H9 (cell line): ENCODE data around the gene PMEPA1. TPM values are rescaled to one million over a fixed set of nuclear protein-coding genes. Genes with fewer than 3 reads are reported as not detected.

Experiments used
- DNase-seq: peaks from one replicate; pipeline ENCODE4 v3.0.0-alpha.2; 2017
- H2AFZ ChIP-seq: one replicate; pipeline ENCODE4 v1.6.1; 2013; ENCODE audit warnings: mild to moderate bottlenecking, low read length, control low read depth, moderate library complexity
- H2AK5ac ChIP-seq: 2 replicates; pipeline ENCODE4 v1.6.1; 2013; ENCODE audit warnings: low read length, control low read depth, mixed read lengths; ENCODE audit not compliant: insufficient read length
- H2BK120ac ChIP-seq: one replicate; pipeline ENCODE4 v1.6.1; 2013; ENCODE audit warnings: low read depth, mild to moderate bottlenecking, low read length, control low read depth, inconsistent platforms; ENCODE audit not compliant: poor library complexity, severe bottlenecking
- H2BK12ac ChIP-seq: 2 replicates; pipeline ENCODE4 v1.6.1; 2013; ENCODE audit warnings: low read length, control low read depth, mixed read lengths, low read depth; ENCODE audit not compliant: insufficient read length
- H2BK15ac ChIP-seq: 2 replicates; pipeline ENCODE4 v1.6.1; 2013; ENCODE audit warnings: low read depth, low read length, control low read depth
- H2BK20ac ChIP-seq: one replicate; pipeline ENCODE4 v1.6.1; 2013; ENCODE audit warnings: low read depth, mild to moderate bottlenecking, low read length, control low read depth, inconsistent platforms; ENCODE audit not compliant: poor library complexity, severe bottlenecking
- H2BK5ac ChIP-seq: 2 replicates; pipeline ENCODE4 v1.6.1; 2013; ENCODE audit warnings: low read length, control low read depth, mixed read lengths; ENCODE audit not compliant: insufficient read length
- H3K14ac ChIP-seq: 2 replicates; pipeline ENCODE4 v1.6.1; 2013; ENCODE audit warnings: low read length, control low read depth; ENCODE audit not compliant: insufficient read depth
- H3K18ac ChIP-seq: 2 replicates; pipeline ENCODE4 v1.6.1; 2013; ENCODE audit warnings: low read depth, mild to moderate bottlenecking, mixed read lengths, low read length, control low read depth; ENCODE audit not compliant: insufficient read length
- H3K23ac ChIP-seq: 2 replicates; pipeline ENCODE4 v1.6.1; 2013; ENCODE audit warnings: low read length, control low read depth, mixed read lengths, low read depth; ENCODE audit not compliant: insufficient read length
- H3K23me2 ChIP-seq: 2 replicates; pipeline ENCODE4 v1.6.1; 2013; ENCODE audit warnings: low read depth, mild to moderate bottlenecking, mixed read lengths, low read length, control low read depth; ENCODE audit not compliant: insufficient read length, poor library complexity, severe bottlenecking
- H3K27ac ChIP-seq: 2 replicates; pipeline ENCODE4 v1.5.1; 2013; ENCODE audit warnings: low read length, control low read depth, mixed read lengths, low read depth; ENCODE audit not compliant: insufficient read length
- H3K27me3 ChIP-seq: 2 replicates; pipeline ENCODE4 v1.6.1; 2013; ENCODE audit warnings: low read length, control low read depth, inconsistent platforms; ENCODE audit not compliant: insufficient read depth
- H3K4ac ChIP-seq: 2 replicates; pipeline ENCODE4 v1.6.1; 2013; ENCODE audit warnings: low read depth, mild to moderate bottlenecking, control low read depth, inconsistent platforms, low read length, moderate library complexity
- H3K4me1 ChIP-seq: 2 replicates; pipeline ENCODE4 v1.6.1; 2013; ENCODE audit warnings: low read length, control low read depth, inconsistent platforms; ENCODE audit not compliant: insufficient read depth
- H3K4me2 ChIP-seq: 2 replicates; pipeline ENCODE4 v1.6.1; 2013; ENCODE audit warnings: low read length, control low read depth, mixed read lengths; ENCODE audit not compliant: insufficient read length, insufficient read depth
- H3K56ac ChIP-seq: 2 replicates; pipeline ENCODE4 v1.6.1; 2013; ENCODE audit warnings: low read depth, mild to moderate bottlenecking, mixed read lengths, low read length, control low read depth; ENCODE audit not compliant: insufficient read length
- H3K79me1 ChIP-seq: 2 replicates; pipeline ENCODE4 v1.6.1; 2013; ENCODE audit warnings: low read depth, mild to moderate bottlenecking, moderate library complexity, low read length, control low read depth, inconsistent platforms; ENCODE audit not compliant: insufficient read depth, poor library complexity, severe bottlenecking
- H3K79me2 ChIP-seq: 2 replicates; pipeline ENCODE4 v1.6.1; 2013; ENCODE audit warnings: low read length, control low read depth, inconsistent platforms; ENCODE audit not compliant: insufficient read depth
- H3K9ac ChIP-seq: 2 replicates; pipeline ENCODE4 v1.6.1; 2013; ENCODE audit warnings: low read length, control low read depth, mixed read lengths; ENCODE audit not compliant: insufficient read length; ENCODE audit errors: extremely low read depth
- H3K9me3 ChIP-seq: one replicate; pipeline ENCODE4 v1.6.1; 2013; ENCODE audit warnings: low read depth, low read length, inconsistent platforms; ENCODE audit not compliant: control insufficient read depth
- H3T11ph ChIP-seq: one replicate; pipeline ENCODE4 v1.6.1; 2013; ENCODE audit warnings: mild to moderate bottlenecking, low read length, control low read depth, inconsistent platforms
- H4K20me1 ChIP-seq: one replicate; pipeline ENCODE4 v1.6.1; 2013; ENCODE audit not compliant: control insufficient read depth, insufficient read length, insufficient read depth
- H4K5ac ChIP-seq: 2 replicates; pipeline ENCODE4 v1.6.1; 2013; ENCODE audit warnings: low read depth, mild to moderate bottlenecking, mixed read lengths, low read length, control low read depth; ENCODE audit not compliant: insufficient read length
- H4K8ac ChIP-seq: replicated peaks from 2 replicates; pipeline ENCODE4 v1.6.1; 2013; ENCODE audit warnings: low read length, control low read depth, mixed read lengths, low read depth; ENCODE audit not compliant: insufficient read length
- H4K91ac ChIP-seq: 2 replicates; pipeline ENCODE4 v1.6.1; 2013; ENCODE audit warnings: low read depth, mild to moderate bottlenecking, moderate library complexity, mixed read lengths, low read length, control low read depth; ENCODE audit not compliant: insufficient read length
- H3K27ac Mint-ChIP-seq, 3 experiments: 2 replicates in 2 of 3; 3 replicates in 1 of 3; pipeline ENCODE4 v1.8.0; 2020 to 2021; ENCODE audit warnings: mixed read lengths in 3 of 3, mild to moderate bottlenecking in 1 of 3, moderate library complexity in 1 of 3
- H3K27me3 Mint-ChIP-seq: 2 replicates; pipeline ENCODE4 v1.8.0; 2021; ENCODE audit warnings: low read depth, mild to moderate bottlenecking, moderate library complexity, mixed read lengths
- H3K36me3 Mint-ChIP-seq, 3 experiments: 2 replicates in 2 of 3; 3 replicates in 1 of 3; pipeline ENCODE4 v1.8.0; 2020 to 2021; ENCODE audit warnings: low read depth in 3 of 3, mixed read lengths in 3 of 3; ENCODE audit not compliant: insufficient read depth in 1 of 3
- H3K4me1 Mint-ChIP-seq, 2 experiments: 2 replicates each; pipeline ENCODE4 v1.8.0; 2020; ENCODE audit warnings: mixed read lengths in 2 of 2
- H3K4me3 Mint-ChIP-seq, 2 experiments: 2 replicates in 1 of 2; 3 replicates in 1 of 2; pipeline ENCODE4 v1.8.0; 2020 to 2021; ENCODE audit warnings: mild to moderate bottlenecking in 2 of 2, mixed read lengths in 2 of 2, moderate library complexity in 1 of 2
- H3K9me3 Mint-ChIP-seq, 2 experiments: 2 replicates in 1 of 2; 3 replicates in 1 of 2; pipeline ENCODE4 v1.8.0; 2020; ENCODE audit warnings: mild to moderate bottlenecking in 2 of 2, mixed read lengths in 2 of 2, moderate library complexity in 1 of 2
- WGBS: extraction: QIAGEN DNeasy Blood & Tissue Kit; methylation state at CpG from one replicate; pipeline ENCODE4 v1.1.7; 2013; ENCODE audit warnings: missing lambda C conversion rate, low lambda C conversion rate, mixed read lengths; ENCODE audit not compliant: insufficient read length; ENCODE audit errors: extremely low coverage; 5-methylcytosine and 5-hydroxymethylcytosine counted together
- total RNA-seq: library from RNA; stranded (reverse); gene quantifications from 2 replicates; pipeline ENCODE4 v1.2.1, GENCODE V29; 2021
- TF ChIP-seq, protein P1 (sequence below): fragments of 200-600 bp; sonication (generic); conservative IDR thresholded peaks from 3 replicates; pipeline ENCODE4 v1.8.0; 2021; ENCODE audit warnings: antibody characterized with exemption, mild to moderate bottlenecking

The PMEPA1 gene
- total RNA-seq, 1 experiment from 2014 or later: 34.6 TPM

DNA sequence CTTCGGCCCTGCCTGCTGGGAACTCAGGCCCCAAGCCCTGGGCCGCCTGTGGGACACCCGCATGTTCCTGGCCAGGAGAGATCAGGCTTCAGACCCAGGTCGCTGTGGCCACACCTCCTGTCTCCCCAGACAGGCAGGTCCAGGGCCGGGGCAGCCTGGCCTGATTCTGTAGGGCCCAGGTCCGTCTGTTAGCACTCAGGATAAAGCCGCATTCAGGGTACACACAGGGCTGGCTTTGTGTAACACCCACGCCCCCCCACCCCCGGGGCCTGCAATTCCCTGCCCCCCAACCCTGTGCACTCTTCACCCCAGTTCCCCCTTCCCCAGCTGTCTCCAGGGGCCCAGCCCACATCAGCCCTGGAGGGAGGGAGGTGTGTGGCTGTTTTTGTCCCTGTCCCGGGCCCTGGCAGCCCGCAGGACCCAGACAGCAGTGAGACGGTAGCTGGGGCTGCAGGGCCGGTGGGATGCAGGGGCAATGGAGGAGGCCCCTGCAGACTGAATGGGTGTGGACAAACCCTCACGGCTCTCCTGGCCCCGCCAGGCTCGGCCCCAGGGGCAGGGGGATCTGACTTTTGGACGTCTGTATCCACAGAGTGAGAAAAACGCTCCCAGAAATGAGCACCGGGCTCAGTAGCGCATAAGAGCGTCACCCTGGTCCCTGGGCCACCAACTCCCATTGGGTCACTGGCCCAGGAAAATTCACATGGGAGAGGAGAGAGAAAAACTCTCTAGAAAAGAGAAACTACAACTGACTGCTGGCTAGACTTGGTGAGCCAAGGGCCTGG, 47.2 kb downstream of the PMEPA1 start:
- no peaks in the 10 kb centered on the region for H3K27me3 Mint-ChIP-seq
- Histone ChIP-seq H3K27ac (no peak overlapping the region), H3K27me3 (no peaks in the 10 kb centered on the region), H2BK120ac (no peak overlapping the region), H2BK12ac (no peak overlapping the region), H2AFZ (no peak overlapping the region), H4K5ac (no peak overlapping the region), H4K20me1 (no peaks in the 10 kb centered on the region), H3K9me3 (no peaks in the 10 kb centered on the region), H3T11ph (no peak overlapping the region), H3K9ac (no peak overlapping the region), H2BK5ac (no peak overlapping the region), H3K4me2 (no peak overlapping the region), H3K23ac (no peak overlapping the region), H2BK15ac (no peak overlapping the region), H4K8ac (no peak overlapping the region), H3K14ac (no peak overlapping the region; the same call in 1 of the 2 replicates), H3K56ac (no peak overlapping the region), H2AK5ac (no peak overlapping the region), H3K4me1 (no peaks in the 10 kb centered on the region; the same call in 1 of the 2 replicates), H3K4ac (no peak overlapping the region), H3K79me1 (no peaks in the 10 kb centered on the region), H3K23me2 (no peaks in the 10 kb centered on the region), H4K91ac (no peak overlapping the region), H3K79me2 (peaks cover 11% of the 10 kb centered on the region; the same call in 1 of the 2 replicates), H2BK20ac (no peak overlapping the region), H3K18ac (no peak overlapping the region)
- H3K4me1 Mint-ChIP-seq: peaks cover 34 to 41% of the 10 kb centered on the region in 2 experiments
- peaks cover 9 to 24% (median 16%) of the 10 kb centered on the region in 3 experiments; a peak in 6 of 7 replicates for H3K36me3 Mint-ChIP-seq
- WGBS: no CpG with 5 or more reads among the region's 21 CpGs
- DNase-seq: peak; percentile 38
- no peaks in the 10 kb centered on the region for H3K9me3 Mint-ChIP-seq
- TF ChIP-seq, protein P1, sequence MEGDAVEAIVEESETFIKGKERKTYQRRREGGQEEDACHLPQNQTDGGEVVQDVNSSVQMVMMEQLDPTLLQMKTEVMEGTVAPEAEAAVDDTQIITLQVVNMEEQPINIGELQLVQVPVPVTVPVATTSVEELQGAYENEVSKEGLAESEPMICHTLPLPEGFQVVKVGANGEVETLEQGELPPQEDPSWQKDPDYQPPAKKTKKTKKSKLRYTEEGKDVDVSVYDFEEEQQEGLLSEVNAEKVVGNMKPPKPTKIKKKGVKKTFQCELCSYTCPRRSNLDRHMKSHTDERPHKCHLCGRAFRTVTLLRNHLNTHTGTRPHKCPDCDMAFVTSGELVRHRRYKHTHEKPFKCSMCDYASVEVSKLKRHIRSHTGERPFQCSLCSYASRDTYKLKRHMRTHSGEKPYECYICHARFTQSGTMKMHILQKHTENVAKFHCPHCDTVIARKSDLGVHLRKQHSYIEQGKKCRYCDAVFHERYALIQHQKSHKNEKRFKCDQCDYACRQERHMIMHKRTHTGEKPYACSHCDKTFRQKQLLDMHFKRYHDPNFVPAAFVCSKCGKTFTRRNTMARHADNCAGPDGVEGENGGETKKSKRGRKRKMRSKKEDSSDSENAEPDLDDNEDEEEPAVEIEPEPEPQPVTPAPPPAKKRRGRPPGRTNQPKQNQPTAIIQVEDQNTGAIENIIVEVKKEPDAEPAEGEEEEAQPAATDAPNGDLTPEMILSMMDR: no peak
- H3K27ac Mint-ChIP-seq: peak overlapping the region in 2 of 3 experiments; percentile 65 to 90; a peak in 2 of 7 replicates
- H3K4me3 Mint-ChIP-seq: no peak overlapping the region
